NCI-H774 (cell line): ENCODE results near the gene ESYT2.
"Not testable (repeated sequence)": the region's sequence is repeated elsewhere in the genome, so short reads cannot be mapped to it uniquely, and the experiment has no call there.

Experiments
- DNase-seq: peaks from one replicate; lab custom pipeline; 2025; lab: John Stamatoyannopoulos, UW

The ESYT2 gene

GRCh38 chr7:158724658-158725505, 104.4 kb downstream of the ESYT2 start:
- DNase-seq, result no peak

GRCh38 chr7:158723714-158724385, 105.5 kb downstream of the ESYT2 start:
- DNase-seq, result no peak

- no peak for DNase-seq
Measured at GRCh38 chr7:158723266-158723665, 106.0 kb downstream of the ESYT2 start.

GRCh38 chr7:158722574-158723237, 106.6 kb downstream of the ESYT2 start:
- DNase-seq, result no peak

GRCh38 chr7:158720112-158720511, 109.2 kb downstream of the ESYT2 start:
- DNase-seq, result no peak

GRCh38 chr7:158716802-158717201, 112.5 kb downstream of the ESYT2 start:
- DNase-seq, result no peak

- no peak for DNase-seq
Measured at GRCh38 chr7:158710651-158711102, 118.6 kb downstream of the ESYT2 start.

GRCh38 chr7:158707610-158708009, 121.7 kb downstream of the ESYT2 start:
- DNase-seq, result no peak

- no peak for DNase-seq
Measured at GRCh38 chr7:158706710-158707590, 122.4 kb downstream of the ESYT2 start.

GRCh38 chr7:158706273-158706704, 123.0 kb downstream of the ESYT2 start:
- no peak for DNase-seq

GRCh38 chr7:158705234-158705850, 124.0 kb downstream of the ESYT2 start:
- DNase-seq, result no peak

- DNase-seq, result peak; percentile 99
Measured at GRCh38 chr7:158704524-158705233, 124.6 kb downstream of the ESYT2 start, which contains the start of gene NCAPG2. Gene NCAPG2 (minus strand): TSS chr7:158704804. CDS start chr7:158701899, 2,905 bp downstream.

- DNase-seq, result not testable (repeated sequence)
Measured at GRCh38 chr7:158703679-158704523, 125.4 kb downstream of the ESYT2 start.

GRCh38 chr7:158702944-158703343, 126.4 kb downstream of the ESYT2 start:
- DNase-seq, result no peak

GRCh38 chr7:158702196-158702595, 127.1 kb downstream of the ESYT2 start:
- no peak for DNase-seq

GRCh38 chr7:158700008-158700407, 129.3 kb downstream of the ESYT2 start:
- DNase-seq, result no peak

GRCh38 chr7:158699341-158699740, 130.0 kb downstream of the ESYT2 start:
- no peak for DNase-seq

- DNase-seq, result no peak
Measured at GRCh38 chr7:158698657-158699195, 130.6 kb downstream of the ESYT2 start.

GRCh38 chr7:158697597-158697996, 131.7 kb downstream of the ESYT2 start:
- not testable (repeated sequence) for DNase-seq
